MM.1S (cell line): ENCODE data around the gene FMN1.

ENCODE experiments used
- DNase-seq: peaks from one replicate; pipeline ENCODE4 v3.0.0-alpha.2; 2015
- H2AFZ ChIP-seq: fragments of 300-600 bp; sonication (generic); 2 replicates; pipeline ENCODE4 v1.6.0; 2016; ENCODE audit warnings: antibody characterized with exemption, low read length
- H3F3A ChIP-seq: fragments of 300-600 bp; sonication (generic); 2 replicates; pipeline ENCODE4 v1.6.1; 2016; ENCODE audit warnings: mild to moderate bottlenecking, antibody characterized with exemption, low read length, moderate library complexity, mixed read lengths; ENCODE audit not compliant: insufficient read depth
- H3K27ac ChIP-seq: fragments of 300-600 bp; sonication (generic); 2 replicates; pipeline ENCODE4 v1.5.1; 2016; ENCODE audit warnings: mild to moderate bottlenecking, low read length
- H3K27me3 ChIP-seq: fragments of 300-600 bp; sonication (generic); replicated peaks from 2 replicates; pipeline ENCODE4 v1.6.0; 2016; ENCODE audit warnings: low read length; ENCODE audit not compliant: insufficient read depth
- H3K36me3 ChIP-seq: fragments of 300-600 bp; sonication (generic); replicated peaks from 2 replicates; pipeline ENCODE4 v1.6.1; 2016; ENCODE audit warnings: mild to moderate bottlenecking, low read length, mixed read lengths; ENCODE audit not compliant: insufficient read depth
- H3K4me1 ChIP-seq: fragments of 300-600 bp; sonication (generic); 2 replicates; pipeline ENCODE4 v1.6.1; 2016; ENCODE audit warnings: low read length, mixed read lengths
- H3K4me2 ChIP-seq: fragments of 300-600 bp; sonication (generic); 2 replicates; pipeline ENCODE4 v1.6.0; 2016; ENCODE audit warnings: low read depth, low read length
- H3K4me3 ChIP-seq: fragments of 300-600 bp; sonication (generic); 2 replicates; pipeline ENCODE4 v1.5.1; 2016; ENCODE audit warnings: low read length, mixed read lengths
- H3K79me2 ChIP-seq: fragments of 300-600 bp; sonication (generic); 2 replicates; pipeline ENCODE4 v1.6.1; 2016; ENCODE audit warnings: mixed run types, low read length, mixed read lengths
- H3K9ac ChIP-seq: fragments of 300-600 bp; sonication (generic); 2 replicates; pipeline ENCODE4 v1.6.1; 2016; ENCODE audit warnings: low read length, mixed read lengths
- H3K9me2 ChIP-seq: fragments of 300-600 bp; sonication (generic); replicated peaks from 2 replicates; pipeline ENCODE4 v1.6.1; 2016; ENCODE audit warnings: mild to moderate bottlenecking, low read length, mixed read lengths; ENCODE audit not compliant: insufficient read depth
- H3K9me3 ChIP-seq: fragments of 300-600 bp; sonication (generic); replicated peaks from 2 replicates; pipeline ENCODE4 v1.6.1; 2016; ENCODE audit warnings: mild to moderate bottlenecking, low read length, mixed read lengths; ENCODE audit not compliant: insufficient read depth
- H4K20me1 ChIP-seq: fragments of 300-600 bp; sonication (generic); 2 replicates; pipeline ENCODE4 v1.6.1; 2016; ENCODE audit warnings: mild to moderate bottlenecking, low read length, moderate library complexity, mixed read lengths; ENCODE audit not compliant: insufficient read depth
- EZH2 ChIP-seq: fragments of 300-600 bp; sonication (generic); optimal IDR thresholded peaks from 2 replicates; pipeline ENCODE3; 2017; ENCODE audit warnings: low read depth, mild to moderate bottlenecking, antibody characterized with exemption, low read length, mixed read lengths
- EZH2phosphoT487 ChIP-seq: fragments of 300-600 bp; sonication (generic); IDR thresholded peaks from 2 replicates; pipeline ENCODE4 v1.6.1; 2018; ENCODE audit warnings: antibody characterized with exemption, low read length
- TF ChIP-seq, protein P1 (sequence below): fragments of 300-600 bp; sonication (generic); IDR thresholded peaks from 2 replicates; pipeline ENCODE4 v1.5.1; 2016; ENCODE audit warnings: antibody characterized with exemption, low read length, mixed read lengths

FMN1 gene

DNA sequence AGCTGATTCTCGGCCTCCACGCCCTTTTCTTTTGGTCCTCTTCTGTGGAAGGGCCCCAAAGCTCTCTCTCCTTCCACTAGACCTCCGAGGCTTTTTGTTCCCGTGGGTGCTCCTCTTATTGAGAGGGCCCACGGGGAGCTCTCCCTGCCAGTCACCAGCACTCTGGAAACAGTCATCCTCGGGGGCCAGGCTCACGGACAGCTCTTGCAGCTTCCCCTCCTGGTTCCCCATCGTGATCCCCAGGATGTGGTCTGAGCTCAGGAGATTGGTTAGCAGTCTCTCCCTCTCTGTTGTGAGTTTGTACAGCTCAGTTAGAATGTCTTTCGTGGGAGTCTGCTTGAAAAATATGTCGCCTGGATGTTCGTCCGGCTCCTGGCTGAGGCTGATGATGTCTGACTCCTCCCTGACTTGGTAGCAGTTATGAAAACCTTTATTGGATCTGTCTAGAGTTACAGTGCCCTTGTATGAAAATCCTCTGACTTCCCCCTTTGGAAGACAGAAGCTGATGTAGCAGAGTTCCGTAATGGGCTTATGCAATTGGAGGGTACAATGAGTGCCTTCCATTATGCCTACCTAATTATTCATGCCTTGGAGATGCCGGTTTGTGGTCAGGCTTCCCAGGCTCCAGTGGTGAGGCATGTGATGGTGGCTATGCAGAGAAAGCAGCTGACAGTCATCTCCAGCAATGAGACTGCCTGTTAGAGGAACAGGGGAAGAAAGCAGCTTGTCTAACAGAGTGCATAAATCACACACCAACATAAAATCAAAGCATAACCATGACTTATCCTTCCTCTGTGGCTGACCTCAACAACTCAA, 40.0 kb downstream of the FMN1 start:
- H3K4me3 ChIP-seq: no peak overlapping the region
- no peaks in the 10 kb centered on the region for H3F3A ChIP-seq
- no peaks in the 10 kb centered on the region for H3K36me3 ChIP-seq
- H3K9me3 ChIP-seq: no peaks in the 10 kb centered on the region
- H3K27me3 ChIP-seq: no peaks in the 10 kb centered on the region
- no peaks in the 10 kb centered on the region for H3K79me2 ChIP-seq
- no peaks in the 10 kb centered on the region for H3K9me2 ChIP-seq
- no peak overlapping the region for H3K27ac ChIP-seq
- no peak overlapping the region for H2AFZ ChIP-seq
- no peaks in the 10 kb centered on the region for H4K20me1 ChIP-seq
- DNase-seq: no peak
- TF ChIP-seq, protein P1, sequence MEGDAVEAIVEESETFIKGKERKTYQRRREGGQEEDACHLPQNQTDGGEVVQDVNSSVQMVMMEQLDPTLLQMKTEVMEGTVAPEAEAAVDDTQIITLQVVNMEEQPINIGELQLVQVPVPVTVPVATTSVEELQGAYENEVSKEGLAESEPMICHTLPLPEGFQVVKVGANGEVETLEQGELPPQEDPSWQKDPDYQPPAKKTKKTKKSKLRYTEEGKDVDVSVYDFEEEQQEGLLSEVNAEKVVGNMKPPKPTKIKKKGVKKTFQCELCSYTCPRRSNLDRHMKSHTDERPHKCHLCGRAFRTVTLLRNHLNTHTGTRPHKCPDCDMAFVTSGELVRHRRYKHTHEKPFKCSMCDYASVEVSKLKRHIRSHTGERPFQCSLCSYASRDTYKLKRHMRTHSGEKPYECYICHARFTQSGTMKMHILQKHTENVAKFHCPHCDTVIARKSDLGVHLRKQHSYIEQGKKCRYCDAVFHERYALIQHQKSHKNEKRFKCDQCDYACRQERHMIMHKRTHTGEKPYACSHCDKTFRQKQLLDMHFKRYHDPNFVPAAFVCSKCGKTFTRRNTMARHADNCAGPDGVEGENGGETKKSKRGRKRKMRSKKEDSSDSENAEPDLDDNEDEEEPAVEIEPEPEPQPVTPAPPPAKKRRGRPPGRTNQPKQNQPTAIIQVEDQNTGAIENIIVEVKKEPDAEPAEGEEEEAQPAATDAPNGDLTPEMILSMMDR: no peak
- no peak for TF ChIP-seq EZH2
- no peak for TF ChIP-seq EZH2phosphoT487
- H3K4me1 ChIP-seq: no peaks in the 10 kb centered on the region
- no peak overlapping the region for H3K9ac ChIP-seq
- H3K4me2 ChIP-seq: no peak overlapping the region

DNA sequence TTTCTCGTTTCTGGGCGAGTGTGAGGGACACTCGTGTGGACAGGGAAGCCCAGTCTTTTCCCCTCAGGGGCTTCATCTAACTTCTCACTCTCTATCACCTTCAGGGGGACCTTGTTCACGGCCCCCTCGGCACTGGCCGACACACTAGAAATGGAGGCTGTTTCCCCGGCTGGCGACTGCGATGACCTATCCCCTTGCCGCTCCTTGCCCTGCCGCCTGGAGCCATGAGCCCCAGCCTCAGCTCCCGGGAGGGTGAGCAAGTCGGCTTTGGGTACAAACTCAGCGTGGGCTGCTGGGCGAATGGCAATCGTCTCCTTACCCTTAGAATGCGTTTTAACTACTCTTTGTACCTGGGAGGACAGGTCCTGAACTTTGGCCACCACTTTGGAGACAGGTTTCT, 41.0 kb downstream of the FMN1 start:
- H3K27ac ChIP-seq: no peak overlapping the region
- H3K4me2 ChIP-seq: no peak overlapping the region

DNA sequence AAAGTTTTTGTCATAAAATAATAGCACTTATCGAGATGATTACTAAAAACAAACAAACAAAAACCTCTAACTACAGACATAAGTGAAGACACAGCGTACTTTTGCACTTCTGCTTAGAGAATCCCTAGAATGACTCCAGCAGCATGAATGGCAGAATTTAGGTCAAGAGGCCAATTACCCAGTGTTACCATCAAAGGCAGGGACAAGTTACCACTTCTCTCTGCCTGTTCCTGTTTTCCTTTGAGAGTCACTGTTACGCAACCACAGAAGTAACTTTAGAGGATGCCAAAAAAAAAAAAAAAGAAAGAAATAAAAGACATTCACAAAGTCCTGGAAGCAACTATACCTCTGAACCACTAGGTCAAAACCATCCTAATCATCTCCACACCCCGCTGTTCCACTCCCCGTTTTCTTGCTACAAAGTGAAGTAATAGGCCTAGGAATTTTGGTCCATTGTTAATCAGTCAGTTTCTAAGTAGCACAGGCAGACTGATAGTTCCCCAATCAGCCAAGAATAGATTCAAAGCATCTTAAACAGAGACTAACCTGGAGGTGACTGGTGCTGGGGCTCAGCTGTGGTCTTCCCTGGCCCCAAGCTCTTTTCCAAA, 41.9 kb downstream of the FMN1 start:
- no peak overlapping the region for H2AFZ ChIP-seq
- no peaks in the 10 kb centered on the region for H3K9me2 ChIP-seq
- no peak overlapping the region for H3K9ac ChIP-seq
- H3K4me2 ChIP-seq: no peak overlapping the region
- H3K79me2 ChIP-seq: no peaks in the 10 kb centered on the region
- DNase-seq: no peak
- TF ChIP-seq, protein P1: no peak
- no peak for TF ChIP-seq EZH2phosphoT487
- TF ChIP-seq EZH2: no peak
- no peaks in the 10 kb centered on the region for H3K9me3 ChIP-seq
- H4K20me1 ChIP-seq: no peaks in the 10 kb centered on the region
- no peaks in the 10 kb centered on the region for H3K36me3 ChIP-seq
- no peak overlapping the region for H3K27ac ChIP-seq
- no peaks in the 10 kb centered on the region for H3F3A ChIP-seq
- H3K4me3 ChIP-seq: no peak overlapping the region
- no peaks in the 10 kb centered on the region for H3K27me3 ChIP-seq
- no peaks in the 10 kb centered on the region for H3K4me1 ChIP-seq

More for the DNA sequence above, 41.0 kb downstream of the FMN1 start:
- Histone ChIP-seq H4K20me1 (no peaks in the 10 kb centered on the region), H3K9me2 (no peaks in the 10 kb centered on the region), H2AFZ (no peak overlapping the region), H3K9ac (no peak overlapping the region), H3K4me1 (no peaks in the 10 kb centered on the region), H3K4me3 (no peak overlapping the region), H3K9me3 (no peaks in the 10 kb centered on the region), H3F3A (no peaks in the 10 kb centered on the region), H3K79me2 (no peaks in the 10 kb centered on the region), H3K27me3 (no peaks in the 10 kb centered on the region), H3K36me3 (no peaks in the 10 kb centered on the region)
- TF ChIP-seq, protein P1: no peak
- TF ChIP-seq EZH2phosphoT487: no peak
- TF ChIP-seq EZH2: no peak
- DNase-seq: no peak
